HCT116 (cell line): ENCODE results near the gene CFAP54. TPM values are rescaled to one million over a fixed set of nuclear protein-coding genes. Genes with fewer than 3 reads are reported as not detected.

ENCODE experiments used
- ATAC-seq: fragments of 200-7000 bp; cut with Tn5 transposase; 2 replicates; pipeline ENCODE4 v1.9.1; 2020; ENCODE audit warnings: mild to moderate bottlenecking, moderate library complexity
- BruUV-seq: library from RNA; stranded (reverse); fragments of 400-500 nt; replicated peaks from 2 replicates; lab custom pipeline; 2021; lab: Mats Ljungman, UMichigan
- CTCF ChIA-PET: fragments of 300-600 bp; sonication (Branson Sonifier 250); formaldehyde crosslinking; loops from one replicate; lab custom pipeline; 2021; ENCODE audit warnings: antibody characterized with exemption; lab: Charles Lee
- POLR2A ChIA-PET: fragments of 300-600, 350-600 bp; sonication (Branson Sonifier 250); formaldehyde crosslinking; loops from one replicate; lab custom pipeline; 2021; ENCODE audit warnings: antibody characterized with exemption; lab: Charles Lee
- RAD21 ChIA-PET, 2 experiments: fragments of 300-600 bp; sonication (Branson Sonifier 250); formaldehyde crosslinking; loops; one replicate each; lab custom pipeline; 2023; ENCODE audit warnings: low total read pairs in 2 of 2; ENCODE audit not compliant: uncharacterized antibody in 2 of 2, unreplicated experiment in 2 of 2, low non-redundant PET in 1 of 2; lab: Charles Lee
- DNase-seq: peaks from one replicate; pipeline ENCODE4 v3.0.0-alpha.2; 2010; ENCODE audit warnings: low read depth, low spot score
- H2AFZ ChIP-seq: fragments of 200-600 bp; shearing (Covaris generic), sonication (generic); 2 replicates; pipeline ENCODE4 v1.6.1; 2017; ENCODE audit warnings: low read depth, mixed run types, mixed read lengths, antibody characterized with exemption, low read length; ENCODE audit not compliant: poor library complexity, severe bottlenecking
- H3K27ac ChIP-seq: 2 replicates; pipeline ENCODE4 v1.5.1; 2012; ENCODE audit warnings: low read depth, low read length
- H3K27me3 ChIP-seq: fragments of 200-600 bp; sonication (generic); 2 replicates; pipeline ENCODE4 v1.6.1; 2016; ENCODE audit warnings: mixed run types, low read length, mixed read lengths; ENCODE audit not compliant: insufficient read depth
- H3K36me3 ChIP-seq, 2 experiments: fragments of 200-500 bp in 1 of 2; fragments of 200-600 bp in 1 of 2; sonication (Bioruptor generic) in 1 of 2; sonication (generic) in 1 of 2; 2 replicates each; pipeline versions ENCODE4 v1.5.1 to v1.6.1; 2014 to 2016; ENCODE audit warnings: low read length in 2 of 2, inconsistent platforms in 1 of 2, mixed read lengths in 1 of 2, mixed run types in 1 of 2; ENCODE audit not compliant: insufficient read depth in 2 of 2, control insufficient read depth in 1 of 2
- H3K4me1 ChIP-seq, 2 experiments: fragments of 200-600 bp in 1 of 2; sonication (generic) in 1 of 2; 2 replicates each; pipeline versions ENCODE4 v1.5.1 to v1.6.1; 2012 to 2017; ENCODE audit warnings: low read length in 2 of 2, inconsistent platforms in 1 of 2, mild to moderate bottlenecking in 1 of 2, mixed read lengths in 1 of 2, mixed run types in 1 of 2, moderate library complexity in 1 of 2; ENCODE audit not compliant: insufficient read depth in 2 of 2, control insufficient read depth in 1 of 2
- H3K4me2 ChIP-seq: fragments of 200-600 bp; sonication (generic); 2 replicates; pipeline ENCODE4 v1.6.1; 2017; ENCODE audit warnings: mixed run types, low read length, mixed read lengths
- H3K4me3 ChIP-seq, 2 experiments: fragments of 200-600 bp in 1 of 2; sonication (generic) in 1 of 2; replicated peaks in 1 of 2; 2 replicates each; pipeline ENCODE4 v1.5.1; 2011 to 2016; ENCODE audit warnings: low read length in 2 of 2, control low read depth in 1 of 2, low read depth in 1 of 2, mild to moderate bottlenecking in 1 of 2, mixed read lengths in 1 of 2, mixed run types in 1 of 2
- H3K79me2 ChIP-seq: fragments of 200-600 bp; sonication (generic); 2 replicates; pipeline ENCODE4 v1.6.1; 2017; ENCODE audit warnings: mild to moderate bottlenecking, mixed run types, low read length, moderate library complexity, mixed read lengths; ENCODE audit not compliant: insufficient read depth
- H3K9ac ChIP-seq: fragments of 200-600 bp; sonication (generic); 2 replicates; pipeline ENCODE4 v1.6.1; 2016; ENCODE audit warnings: low read length, mixed read lengths
- H3K9me2 ChIP-seq: fragments of 200-600 bp; sonication (generic), shearing (Covaris generic); 2 replicates; pipeline ENCODE4 v1.6.1; 2017; ENCODE audit warnings: mixed run types, mild to moderate bottlenecking, moderate library complexity; ENCODE audit not compliant: insufficient read depth
- H3K9me3 ChIP-seq, 2 experiments: fragments of 200-500 bp in 1 of 2; fragments of 200-600 bp in 1 of 2; sonication (Bioruptor generic) in 1 of 2; sonication (generic) in 1 of 2; 2 replicates each; pipeline ENCODE4 v1.6.1; 2014 to 2017; ENCODE audit warnings: low read length in 2 of 2, mixed read lengths in 2 of 2, inconsistent platforms in 1 of 2, low read depth in 1 of 2, mild to moderate bottlenecking in 1 of 2, mixed run types in 1 of 2, moderate library complexity in 1 of 2; ENCODE audit not compliant: control insufficient read depth in 1 of 2, insufficient read depth in 1 of 2
- H4K20me1 ChIP-seq: fragments of 200-600 bp; sonication (generic), shearing (Covaris generic); 2 replicates; pipeline ENCODE4 v1.6.1; 2017; ENCODE audit warnings: mixed run types, mild to moderate bottlenecking, moderate library complexity; ENCODE audit not compliant: insufficient read depth
- ATF3 ChIP-seq: IDR thresholded peaks from 2 replicates; pipeline ENCODE4 v1.6.1; 2012
- CBX3 ChIP-seq: IDR thresholded peaks from 2 replicates; pipeline ENCODE4 v1.6.1; 2012; ENCODE audit warnings: low read depth
- CEBPB ChIP-seq: IDR thresholded peaks from 2 replicates; pipeline ENCODE4 v1.6.1; 2012; ENCODE audit warnings: low read depth
- CTCF ChIP-seq, 3 experiments: fragments of 200-600 bp in 1 of 3; sonication (generic) in 1 of 3; IDR thresholded peaks in 2 of 3; conservative IDR thresholded peaks in 1 of 3; 2 replicates each; pipeline ENCODE4 v1.5.1; 2012 to 2017; ENCODE audit warnings: low read depth in 2 of 3, low read length in 2 of 3, antibody characterized with exemption in 1 of 3, borderline replicate concordance in 1 of 3, control low read depth in 1 of 3, mild to moderate bottlenecking in 1 of 3, mixed read lengths in 1 of 3, mixed run types in 1 of 3, moderate library complexity in 1 of 3; ENCODE audit not compliant: insufficient read depth in 1 of 3
- EGR1 ChIP-seq: IDR thresholded peaks from 2 replicates; pipeline ENCODE4 v1.6.1; 2012; ENCODE audit warnings: low read depth
- EZH2 ChIP-seq: fragments of 200-600 bp; sonication (generic); IDR thresholded peaks from 2 replicates; pipeline ENCODE4 v1.6.1; 2017; ENCODE audit warnings: antibody characterized with exemption, mixed run types
- EZH2phosphoT487 ChIP-seq: fragments of 200-600 bp; IDR thresholded peaks from 2 replicates; pipeline ENCODE4 v1.6.1; 2018; ENCODE audit warnings: antibody characterized with exemption, borderline replicate concordance
- FOSL1 ChIP-seq: IDR thresholded peaks from 2 replicates; pipeline ENCODE4 v1.6.1; 2012; ENCODE audit warnings: low read depth
- JUND ChIP-seq: IDR thresholded peaks from 2 replicates; pipeline ENCODE4 v1.6.1; 2012
- MAX ChIP-seq: IDR thresholded peaks from 2 replicates; pipeline ENCODE4 v1.6.1; 2012
- POLR2AphosphoS5 ChIP-seq: IDR thresholded peaks from 2 replicates; pipeline ENCODE4 v1.6.1; 2011; ENCODE audit warnings: mild to moderate bottlenecking, low read depth, low read length, moderate library complexity
- REST ChIP-seq: IDR thresholded peaks from 2 replicates; pipeline ENCODE4 v1.6.1; 2012; ENCODE audit warnings: low read depth
- SIN3A ChIP-seq: IDR thresholded peaks from 2 replicates; pipeline ENCODE4 v1.6.1; 2012; ENCODE audit warnings: low read depth
- SP1 ChIP-seq: IDR thresholded peaks from 2 replicates; pipeline ENCODE4 v1.6.1; 2012; ENCODE audit warnings: low read depth
- SRF ChIP-seq: IDR thresholded peaks from 2 replicates; pipeline ENCODE4 v1.6.1; 2012; ENCODE audit warnings: low read depth
- TCF7L2 ChIP-seq: IDR thresholded peaks from 2 replicates; pipeline ENCODE4 v1.7.0; 2011; ENCODE audit warnings: borderline replicate concordance, inconsistent platforms; ENCODE audit not compliant: insufficient read depth, insufficient read length; ENCODE audit errors: extremely low read depth
- YY1 ChIP-seq: IDR thresholded peaks from 2 replicates; pipeline ENCODE4 v1.6.1; 2011; ENCODE audit warnings: low read length, low read depth, moderate library complexity, mild to moderate bottlenecking; ENCODE audit not compliant: insufficient replicate concordance; ENCODE audit errors: extremely low read depth
- ZBTB33 ChIP-seq: IDR thresholded peaks from 2 replicates; pipeline ENCODE4 v1.6.1; 2011; ENCODE audit warnings: mild to moderate bottlenecking, low read length, moderate library complexity; ENCODE audit not compliant: insufficient replicate concordance; ENCODE audit errors: extremely low read depth
- ZFX ChIP-seq: fragments of 450-650 bp; IDR thresholded peaks from 2 replicates; pipeline ENCODE4 v1.6.1; 2017
- ZNF274 ChIP-seq: fragments of 200-500 bp; sonication (Bioruptor generic); IDR thresholded peaks from 2 replicates; pipeline ENCODE4 v1.6.1; 2014; ENCODE audit warnings: mild to moderate bottlenecking, low read depth, low read length, inconsistent platforms
- intact Hi-C: fragments of 100-400 bp; cut with micrococcal nuclease; formaldehyde crosslinking; loops from 2 replicates; pipeline ENCODE4 v1.10.0; 2022
- total RNA-seq: library from RNA; stranded (reverse); gene quantifications from one replicate; pipeline ENCODE4 v1.2.1, GENCODE V29; 2021; ENCODE audit not compliant: unreplicated experiment

The CFAP54 gene
- total RNA-seq, 1 experiment from 2014 or later, result 0.25 TPM

- Histone ChIP-seq H3K4me2 (no peak overlapping the region), H3K9me2 (no peaks in the 10 kb centered on the region), H4K20me1 (no peaks in the 10 kb centered on the region), H3K4me1 (0 out of 4 replicates have a peak, but pooled peaks cover 0 to 3% of the 10 kb centered on the region in 2 experiments), H2AFZ (no peak overlapping the region), H3K9me3 (no peaks in the 10 kb centered on the region), H3K4me3 (no peak overlapping the region), H3K79me2 (no peaks in the 10 kb centered on the region), H3K36me3 (no peaks in the 10 kb centered on the region), H3K27ac (no peak overlapping the region), H3K9ac (no peak overlapping the region), H3K27me3 (peaks cover 4% of the 10 kb centered on the region; the same call in 1 of the 2 replicates)
- no peak for DNase-seq
- POLR2A ChIA-PET, result no interaction called here
- RAD21 ChIA-PET, result no interaction called here
- ATAC-seq, result no peak
- BruUV-seq, result no TSS peak
- CTCF ChIA-PET, result no interaction called here
- TF ChIP-seq CEBPB (no peak), MAX (no peak), SIN3A (no peak), YY1 (no peak), ZNF274 (no peak), CBX3 (no peak), EGR1 (no peak), EZH2 (no peak), ZBTB33 (no peak), TCF7L2 (no peak), POLR2AphosphoS5 (no peak), SP1 (no peak), ZFX (no peak), REST (no peak), ATF3 (no peak), SRF (no peak), CTCF (IDR thresholded peaks at IDR 0.05 in 2 of 3, conservative IDR thresholded peaks at IDR 0.05 in 1 of 3; ENCODE audit: borderline replicate concordance in 1 of 3, insufficient read depth in 1 of 3, low read depth in 2 of 3, low read length in 2 of 3) (no peak), EZH2phosphoT487 (no peak), JUND (no peak), FOSL1 (no peak)
- intact Hi-C loops, result no loop called here
Observed at GRCh38 chr12:96812153-96812552, 322.8 kb downstream of the CFAP54 start.
